Stimulated activated CD8-positive, alpha-beta memory T cell treated with anti-CD3 and anti-CD28 coated beads, Interleukin-7, amount 100 ng/mL, for 24 hours (primary cell): ENCODE data around the gene C1orf167.

Experiments
- DNase-seq: peaks from one replicate; pipeline ENCODE4 v3.0.0-alpha.2; 2020; ENCODE audit warnings: low read depth

C1orf167 gene

DNA sequence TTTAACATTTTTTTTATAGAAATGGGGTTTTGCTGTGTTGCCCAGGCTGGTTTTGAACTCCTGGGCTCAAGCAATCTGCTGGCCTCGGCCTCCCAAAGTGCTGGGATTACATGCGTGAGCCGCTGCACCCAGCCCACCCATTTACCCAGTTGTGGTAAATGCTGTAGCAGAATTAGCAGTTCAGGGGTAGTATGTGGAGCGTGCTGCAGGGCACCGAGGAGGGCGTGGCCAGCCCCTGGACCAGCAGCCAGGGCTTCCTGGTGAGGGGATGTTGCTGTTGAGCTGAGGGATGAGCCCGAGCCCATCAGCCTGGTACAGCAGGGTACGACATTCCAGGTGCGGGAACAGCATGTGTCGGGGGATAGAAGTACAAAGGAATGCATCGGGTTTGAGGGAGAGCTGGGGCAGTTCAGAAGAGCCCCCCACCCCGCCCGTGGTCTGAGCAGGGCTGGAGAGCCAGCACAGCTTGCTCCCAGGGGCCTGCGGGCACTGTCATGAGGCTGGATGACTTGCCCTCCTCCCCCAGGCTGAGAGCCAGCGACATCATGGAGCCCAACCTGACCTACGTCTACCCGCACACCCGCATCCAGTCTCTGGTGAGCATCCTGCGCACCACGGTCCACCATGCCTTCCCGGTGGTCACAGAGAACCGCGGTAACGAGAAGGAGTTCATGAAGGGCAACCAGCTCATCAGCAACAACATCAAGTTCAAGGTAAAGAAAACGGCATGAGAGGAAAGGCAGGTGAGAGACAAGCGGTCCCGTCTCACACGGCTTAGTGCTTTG is 73.6 kb downstream of the C1orf167 start:
- DNase-seq = no peak

DNA sequence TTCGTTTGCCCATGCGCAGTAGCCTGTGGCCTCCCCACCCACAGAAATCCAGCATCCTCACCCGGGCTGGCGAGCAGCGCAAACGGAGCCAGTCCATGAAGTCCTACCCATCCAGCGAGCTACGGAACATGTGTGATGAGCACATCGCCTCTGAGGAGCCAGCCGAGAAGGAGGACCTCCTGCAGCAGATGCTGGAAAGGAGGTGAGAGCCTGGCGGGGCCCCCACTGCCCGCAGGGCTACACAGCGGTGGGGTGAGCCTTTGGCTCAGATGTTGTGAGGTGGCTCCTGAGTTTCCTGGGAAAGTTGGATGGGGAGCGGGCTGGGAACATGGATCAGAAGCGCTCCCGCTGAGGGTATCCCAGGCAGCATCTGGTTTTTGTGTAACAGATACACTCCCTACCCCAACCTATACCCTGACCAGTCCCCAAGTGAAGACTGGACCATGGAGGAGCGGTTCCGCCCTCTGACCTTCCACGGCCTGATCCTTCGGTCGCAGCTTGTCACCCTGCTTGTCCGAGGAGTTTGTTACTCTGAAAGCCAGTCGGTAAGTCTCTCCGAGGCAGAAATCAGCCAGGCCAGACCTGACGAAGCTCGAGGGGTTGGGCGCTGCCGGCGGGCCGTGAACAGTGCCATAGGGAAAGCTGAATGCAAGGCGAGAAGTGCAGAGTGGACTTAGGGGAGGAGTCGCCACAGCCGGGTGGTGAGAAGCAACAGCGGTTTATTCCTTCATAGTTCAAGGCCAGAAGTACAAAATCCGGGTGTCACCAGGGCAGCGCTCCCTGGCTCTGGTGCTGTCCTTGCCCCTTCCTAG is 75.2 kb downstream of the C1orf167 start:
- DNase-seq = no peak

DNA sequence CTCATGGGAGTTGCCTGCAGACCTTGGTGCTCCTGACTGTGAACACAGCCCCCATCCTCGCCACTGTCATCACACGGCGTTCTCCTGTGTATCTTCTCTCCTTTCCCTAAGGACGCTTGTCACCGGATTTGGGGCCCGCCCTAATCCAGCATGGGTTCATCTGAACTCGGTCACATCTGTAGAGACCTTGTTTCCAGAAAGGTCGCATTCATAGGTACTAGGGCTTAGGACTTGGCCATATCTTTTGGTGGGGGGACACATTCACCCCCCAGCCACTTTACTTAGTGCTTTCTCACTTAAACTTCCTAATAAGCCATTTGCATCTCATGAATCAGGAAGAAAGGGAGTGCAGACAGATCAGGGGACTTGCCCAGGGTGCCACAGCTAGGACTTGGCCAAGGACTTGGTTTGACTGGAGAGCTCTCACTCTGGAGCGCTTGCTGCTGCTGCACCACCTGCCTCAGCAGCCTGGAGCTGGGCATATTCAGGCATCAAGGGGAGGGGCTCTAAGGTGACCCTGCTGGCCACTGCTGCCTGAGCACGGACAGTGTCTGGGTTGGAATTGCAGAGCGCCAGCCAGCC is 75.9 kb downstream of the C1orf167 start:
- DNase-seq = no peak

DNA sequence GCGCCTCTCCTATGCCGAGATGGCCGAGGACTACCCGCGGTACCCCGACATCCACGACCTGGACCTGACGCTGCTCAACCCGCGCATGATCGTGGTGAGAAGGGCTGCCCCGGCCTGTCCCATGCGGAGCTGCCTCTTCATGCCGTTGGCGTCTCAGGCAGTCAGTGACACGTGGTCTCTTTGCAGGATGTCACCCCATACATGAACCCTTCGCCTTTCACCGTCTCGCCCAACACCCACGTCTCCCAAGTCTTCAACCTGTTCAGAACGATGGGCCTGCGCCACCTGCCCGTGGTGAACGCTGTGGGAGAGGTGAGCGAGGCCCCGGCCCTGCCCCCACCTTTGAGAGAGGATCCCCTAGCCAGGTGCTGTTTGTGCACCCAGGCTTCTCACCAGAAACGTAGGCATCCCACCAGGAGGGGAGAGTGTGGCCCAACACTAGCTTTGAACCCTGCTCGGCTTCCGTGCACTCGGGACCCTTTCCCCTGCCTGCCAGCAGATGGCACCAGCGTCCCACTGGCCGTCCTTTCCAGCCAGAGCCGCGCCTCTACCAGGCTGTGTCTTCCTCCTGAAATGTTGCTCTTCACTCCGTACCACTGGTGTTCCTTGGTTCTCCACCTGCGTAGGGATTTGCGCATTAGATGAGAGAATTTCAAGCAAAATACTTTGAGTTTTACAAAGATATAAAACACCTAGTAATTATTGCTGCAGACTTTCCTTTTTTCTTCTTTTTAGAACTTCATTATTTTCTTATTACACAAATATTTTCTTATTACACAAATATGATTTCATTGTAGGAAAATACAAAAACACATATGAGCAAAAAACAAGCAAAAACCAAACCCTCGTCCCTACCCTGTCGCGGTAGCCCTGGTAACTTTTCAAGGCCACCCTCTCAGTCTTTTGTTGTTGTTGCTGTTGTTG is 76.6 kb downstream of the C1orf167 start:
- DNase-seq = peak; percentile 47
